Measurements from ENCODE around the gene PRAMEF12. TPM values are rescaled to one million over a fixed set of nuclear protein-coding genes. Genes with fewer than 3 reads are reported as not detected.

The PRAMEF12 gene
- total and polyA plus RNA-seq, 10 of the 15 experiments (the other 5 are each of a cell fraction or from before 2014, with no cell fraction given), result not detected

DNA sequence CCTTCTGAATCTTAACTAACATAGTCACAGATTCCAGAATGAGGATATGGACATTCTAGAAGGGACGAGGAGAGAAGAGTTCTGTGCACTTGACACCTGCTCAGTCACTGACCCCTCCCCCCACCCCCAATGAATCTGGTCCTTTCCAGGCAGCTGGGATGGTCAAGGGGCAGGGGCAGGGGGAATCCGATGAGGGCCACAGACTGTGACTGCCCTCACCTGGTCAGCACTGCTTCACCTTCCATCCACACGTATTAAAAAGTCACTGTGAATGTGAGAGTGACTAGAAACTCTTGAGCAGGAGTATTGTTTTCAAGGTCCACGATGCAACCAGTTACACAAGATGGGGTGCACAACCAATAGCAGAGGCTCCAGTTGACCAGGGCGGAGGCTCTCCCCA is 9.5 kb upstream of the PRAMEF12 start:
- Histone ChIP-seq H3K9ac (ENCODE audit: control insufficient read depth, insufficient read depth, low read length) (no peak overlapping the region), H3K9me3 (replicated peaks; ENCODE audit: control insufficient read depth, insufficient read depth, low read length) (no peaks in the 10 kb centered on the region), H3K4me3 (no peak overlapping the region), H3K27me3 (replicated peaks in 1 of 2; ENCODE audit: control insufficient read depth in 2 of 2, insufficient read depth in 2 of 2, low read length in 1 of 2) (peaks cover 0 to 3% of the 10 kb centered on the region in 2 experiments; a peak in 2 of 4 replicates), H3K79me2 (ENCODE audit: control insufficient read depth, insufficient read depth, low read length) (no peaks in the 10 kb centered on the region), H3K4me1 (ENCODE audit: control insufficient read depth, insufficient read depth, low read length) (no peaks in the 10 kb centered on the region), H4K20me1 (ENCODE audit: control insufficient read depth, insufficient read depth) (no peaks in the 10 kb centered on the region), H3K36me3 (ENCODE audit: control insufficient read depth in 2 of 2, insufficient read depth in 2 of 2, low read length in 1 of 2) (no peaks in the 10 kb centered on the region), H3K27ac (ENCODE audit: control insufficient read depth, insufficient read depth) (no peak overlapping the region), H2AFZ (ENCODE audit: control insufficient read depth, low read depth, low read length) (no peak overlapping the region), H3K4me2 (ENCODE audit: control insufficient read depth, insufficient read depth) (no peak overlapping the region)
- BruUV-seq (replicated peaks), result no TSS peak
- SMC1A ChIA-PET (ENCODE audit: uncharacterized antibody, unreplicated experiment), result no interaction called here
- FAIRE-seq (no peak), DNase-seq (ENCODE audit: low read depth, low spot score) (no peak), ATAC-seq (no peak)
- 6% methylated on average over 5 of the region's 5 CpGs for WGBS (ENCODE audit: insufficient coverage, insufficient replicate concordance, low lambda C conversion rate, missing lambda C conversion rate)
- CTCF ChIA-PET, result interaction anchor here (1.1 kb wide), 1 partner anchor 12 kb away, joined by 3 read pairs; no protein-coding TSS in a partner anchor
- POLR2A ChIA-PET, result no interaction called here
- RAD21 ChIA-PET (ENCODE audit: unreplicated experiment), result no interaction called here
- intact Hi-C loops (cut with micrococcal nuclease; ENCODE audit: unreplicated experiment), result no loop called here
- no peak for TF ChIP-seq HDAC2 (IDR thresholded peaks at IDR 0.05)
- no peak for TF ChIP-seq SRF (IDR thresholded peaks at IDR 0.05; ENCODE audit: low read depth in 2 of 2, low read length in 2 of 2)
- no peak for TF ChIP-seq SPI1 (IDR thresholded peaks at IDR 0.05; ENCODE audit: borderline replicate concordance, insufficient read depth, low read depth, low read length)
- TF ChIP-seq TARDBP (IDR thresholded peaks at IDR 0.05; ENCODE audit: borderline replicate concordance), result no peak
- no peak for TF ChIP-seq RELA (IDR thresholded peaks at IDR 0.05; ENCODE audit: borderline replicate concordance, partially characterized antibody)
- no peak for TF ChIP-seq NR2F1 (conservative IDR thresholded peaks at IDR 0.05)
- no peak for TF ChIP-seq CHD1 (IDR thresholded peaks at IDR 0.05; ENCODE audit: low read depth, low read length)
- no peak for TF ChIP-seq TCF3 (IDR thresholded peaks at IDR 0.05; ENCODE audit: borderline replicate concordance, insufficient read depth, low read depth, low read length)
- TF ChIP-seq, protein P1, sequence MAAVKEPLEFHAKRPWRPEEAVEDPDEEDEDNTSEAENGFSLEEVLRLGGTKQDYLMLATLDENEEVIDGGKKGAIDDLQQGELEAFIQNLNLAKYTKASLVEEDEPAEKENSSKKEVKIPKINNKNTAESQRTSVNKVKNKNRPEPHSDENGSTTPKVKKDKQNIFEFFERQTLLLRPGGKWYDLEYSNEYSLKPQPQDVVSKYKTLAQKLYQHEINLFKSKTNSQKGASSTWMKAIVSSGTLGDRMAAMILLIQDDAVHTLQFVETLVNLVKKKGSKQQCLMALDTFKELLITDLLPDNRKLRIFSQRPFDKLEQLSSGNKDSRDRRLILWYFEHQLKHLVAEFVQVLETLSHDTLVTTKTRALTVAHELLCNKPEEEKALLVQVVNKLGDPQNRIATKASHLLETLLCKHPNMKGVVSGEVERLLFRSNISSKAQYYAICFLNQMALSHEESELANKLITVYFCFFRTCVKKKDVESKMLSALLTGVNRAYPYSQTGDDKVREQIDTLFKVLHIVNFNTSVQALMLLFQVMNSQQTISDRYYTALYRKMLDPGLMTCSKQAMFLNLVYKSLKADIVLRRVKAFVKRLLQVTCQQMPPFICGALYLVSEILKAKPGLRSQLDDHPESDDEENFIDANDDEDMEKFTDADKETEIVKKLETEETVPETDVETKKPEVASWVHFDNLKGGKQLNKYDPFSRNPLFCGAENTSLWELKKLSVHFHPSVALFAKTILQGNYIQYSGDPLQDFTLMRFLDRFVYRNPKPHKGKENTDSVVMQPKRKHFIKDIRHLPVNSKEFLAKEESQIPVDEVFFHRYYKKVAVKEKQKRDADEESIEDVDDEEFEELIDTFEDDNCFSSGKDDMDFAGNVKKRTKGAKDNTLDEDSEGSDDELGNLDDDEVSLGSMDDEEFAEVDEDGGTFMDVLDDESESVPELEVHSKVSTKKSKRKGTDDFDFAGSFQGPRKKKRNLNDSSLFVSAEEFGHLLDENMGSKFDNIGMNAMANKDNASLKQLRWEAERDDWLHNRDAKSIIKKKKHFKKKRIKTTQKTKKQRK (IDR thresholded peaks at IDR 0.05; ENCODE audit: low read depth, low read length), result no peak
- TF ChIP-seq, protein P2, sequence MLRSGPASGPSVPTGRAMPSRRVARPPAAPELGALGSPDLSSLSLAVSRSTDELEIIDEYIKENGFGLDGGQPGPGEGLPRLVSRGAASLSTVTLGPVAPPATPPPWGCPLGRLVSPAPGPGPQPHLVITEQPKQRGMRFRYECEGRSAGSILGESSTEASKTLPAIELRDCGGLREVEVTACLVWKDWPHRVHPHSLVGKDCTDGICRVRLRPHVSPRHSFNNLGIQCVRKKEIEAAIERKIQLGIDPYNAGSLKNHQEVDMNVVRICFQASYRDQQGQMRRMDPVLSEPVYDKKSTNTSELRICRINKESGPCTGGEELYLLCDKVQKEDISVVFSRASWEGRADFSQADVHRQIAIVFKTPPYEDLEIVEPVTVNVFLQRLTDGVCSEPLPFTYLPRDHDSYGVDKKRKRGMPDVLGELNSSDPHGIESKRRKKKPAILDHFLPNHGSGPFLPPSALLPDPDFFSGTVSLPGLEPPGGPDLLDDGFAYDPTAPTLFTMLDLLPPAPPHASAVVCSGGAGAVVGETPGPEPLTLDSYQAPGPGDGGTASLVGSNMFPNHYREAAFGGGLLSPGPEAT (IDR thresholded peaks at IDR 0.05; ENCODE audit: low read depth), result no peak
- TF ChIP-seq NRF1 (conservative IDR thresholded peaks at IDR 0.05; ENCODE audit: low read depth, low read length), result no peak
- no peak for TF ChIP-seq SMC3 (IDR thresholded peaks at IDR 0.05; ENCODE audit: borderline replicate concordance, low read length)
- TF ChIP-seq MTA3 (IDR thresholded peaks at IDR 0.05; ENCODE audit: borderline replicate concordance, low read length), result no peak
- no peak for TF ChIP-seq ZNF384 (IDR thresholded peaks at IDR 0.05; ENCODE audit: borderline replicate concordance, low read depth, low read length)
- TF ChIP-seq NFXL1 (IDR thresholded peaks at IDR 0.05; ENCODE audit: borderline replicate concordance), result no peak
- TF ChIP-seq, protein P3, sequence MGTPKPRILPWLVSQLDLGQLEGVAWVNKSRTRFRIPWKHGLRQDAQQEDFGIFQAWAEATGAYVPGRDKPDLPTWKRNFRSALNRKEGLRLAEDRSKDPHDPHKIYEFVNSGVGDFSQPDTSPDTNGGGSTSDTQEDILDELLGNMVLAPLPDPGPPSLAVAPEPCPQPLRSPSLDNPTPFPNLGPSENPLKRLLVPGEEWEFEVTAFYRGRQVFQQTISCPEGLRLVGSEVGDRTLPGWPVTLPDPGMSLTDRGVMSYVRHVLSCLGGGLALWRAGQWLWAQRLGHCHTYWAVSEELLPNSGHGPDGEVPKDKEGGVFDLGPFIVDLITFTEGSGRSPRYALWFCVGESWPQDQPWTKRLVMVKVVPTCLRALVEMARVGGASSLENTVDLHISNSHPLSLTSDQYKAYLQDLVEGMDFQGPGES (IDR thresholded peaks at IDR 0.05), result no peak
- in situ Hi-C loops (cut with MboI), result no loop called here

Measured in GM12878 (cell line).